ENCODE data around the gene DAB2IP. TPM values are rescaled to one million over a fixed set of nuclear protein-coding genes. Genes with fewer than 3 reads are reported as not detected.

The DAB2IP gene
- total RNA-seq, 2 experiments from 2014 or later = 0.06 TPM; not detected in 1

DNA sequence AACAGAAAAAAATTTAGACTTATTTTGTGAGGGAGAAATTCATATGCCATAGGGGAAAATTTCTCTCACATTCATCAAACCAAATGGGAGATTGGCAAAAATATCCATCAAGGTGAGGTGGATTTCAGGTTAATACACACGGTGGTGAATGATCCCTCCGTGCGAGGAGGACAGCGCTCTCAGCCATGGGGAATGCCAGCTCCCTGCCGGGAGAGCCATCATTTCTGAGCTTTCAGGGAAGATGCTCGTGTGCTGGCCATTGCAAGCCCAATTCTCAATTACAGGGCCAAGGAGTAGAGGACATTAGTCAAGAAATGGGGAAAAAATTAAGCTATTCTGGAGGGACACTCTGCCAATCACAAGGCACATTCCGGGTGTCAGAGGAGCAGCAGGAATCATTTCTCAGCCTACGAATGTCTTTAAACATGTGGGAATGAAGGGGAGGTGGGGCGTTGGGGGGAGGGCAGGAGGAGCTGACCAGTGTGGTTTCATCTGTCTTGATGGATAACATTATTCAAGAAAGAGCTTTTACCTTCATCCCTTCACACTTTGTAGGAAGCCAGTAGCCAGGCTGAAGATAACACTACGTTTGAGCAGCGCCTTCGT, 165.5 kb downstream of the DAB2IP start:
- H3K4me3 Mint-ChIP-seq = no peak overlapping the region
- H3K27me3 ChIP-seq (ENCODE audit: control insufficient read depth in 1 of 2, insufficient read depth in 2 of 2, low read length in 2 of 2) = no peaks in the 10 kb centered on the region
- intact Hi-C loops (cut with DNase I, micrococcal nuclease) = no loop called here
- ATAC-seq (ENCODE audit: poor library complexity) (no peak), DNase-seq (no peak)
- H3K4me1 Mint-ChIP-seq (ENCODE audit: low read depth) = no peaks in the 10 kb centered on the region
- CTCF ChIA-PET = no interaction called here
- H3K27ac Mint-ChIP-seq = no peak overlapping the region
- H3K27me3 Mint-ChIP-seq = no peaks in the 10 kb centered on the region
- no peaks in the 10 kb centered on the region for H3K36me3 ChIP-seq (ENCODE audit: insufficient read depth, low read length)
- no peak for TF ChIP-seq CTCF (IDR thresholded peaks at IDR 0.05)
- no peaks in the 10 kb centered on the region for H3K36me3 Mint-ChIP-seq (ENCODE audit: low read depth)
- POLR2A ChIA-PET = no interaction called here
- no peak overlapping the region for H3K27ac ChIP-seq (ENCODE audit: low read depth in 1 of 2, low read length in 2 of 2)
- no peaks in the 10 kb centered on the region for H3K9me3 ChIP-seq (ENCODE audit: control insufficient read depth in 1 of 2, insufficient read depth in 1 of 2, low read length in 2 of 2)
- no peaks in the 10 kb centered on the region for H3K4me1 ChIP-seq (ENCODE audit: insufficient read depth, low read length)
- H3K9me3 Mint-ChIP-seq = no peaks in the 10 kb centered on the region
- no peak overlapping the region for H3K4me3 ChIP-seq (ENCODE audit: low read length)

- no peaks in the 10 kb centered on the region for H3K36me3 Mint-ChIP-seq (ENCODE audit: low read depth)
- H3K27me3 Mint-ChIP-seq = no peaks in the 10 kb centered on the region
- Histone ChIP-seq H3K4me1 (ENCODE audit: insufficient read depth, low read length) (no peaks in the 10 kb centered on the region), H3K27me3 (ENCODE audit: control insufficient read depth in 1 of 2, insufficient read depth in 2 of 2, low read length in 2 of 2) (no peaks in the 10 kb centered on the region), H3K9me3 (ENCODE audit: control insufficient read depth in 1 of 2, insufficient read depth in 1 of 2, low read length in 2 of 2) (no peaks in the 10 kb centered on the region), H3K4me3 (ENCODE audit: low read length) (no peak overlapping the region), H3K27ac (ENCODE audit: low read depth in 1 of 2, low read length in 2 of 2) (no peak overlapping the region), H3K36me3 (ENCODE audit: insufficient read depth, low read length) (no peaks in the 10 kb centered on the region)
- no peaks in the 10 kb centered on the region for H3K4me1 Mint-ChIP-seq (ENCODE audit: low read depth)
- no peak overlapping the region for H3K4me3 Mint-ChIP-seq
- ChIA-PET CTCF (no interaction called here), POLR2A (no interaction called here)
- H3K9me3 Mint-ChIP-seq = no peaks in the 10 kb centered on the region
- DNase-seq = no peak
- TF ChIP-seq CTCF (IDR thresholded peaks at IDR 0.05) = no peak
- intact Hi-C loops (cut with DNase I, micrococcal nuclease) = no loop called here
- no peak overlapping the region for H3K27ac Mint-ChIP-seq
- ATAC-seq (ENCODE audit: poor library complexity) = no peak
Measured at GRCh38 chr9:121817476-121817875, 166.0 kb downstream of the DAB2IP start.

- ATAC-seq (ENCODE audit: poor library complexity) (no peak), DNase-seq (no peak)
- H3K27me3 ChIP-seq (ENCODE audit: control insufficient read depth in 1 of 2, insufficient read depth in 2 of 2, low read length in 2 of 2) = no peaks in the 10 kb centered on the region
- no peak overlapping the region for H3K27ac Mint-ChIP-seq
- no peaks in the 10 kb centered on the region for H3K27me3 Mint-ChIP-seq
- POLR2A ChIA-PET = no interaction called here
- H3K4me3 ChIP-seq (ENCODE audit: low read length) = no peak overlapping the region
- H3K27ac ChIP-seq (ENCODE audit: low read depth in 1 of 2, low read length in 2 of 2) = no peak overlapping the region
- no peak for TF ChIP-seq CTCF (IDR thresholded peaks at IDR 0.05)
- H3K36me3 ChIP-seq (ENCODE audit: insufficient read depth, low read length) = no peaks in the 10 kb centered on the region
- H3K9me3 ChIP-seq (ENCODE audit: control insufficient read depth in 1 of 2, insufficient read depth in 1 of 2, low read length in 2 of 2) = no peaks in the 10 kb centered on the region
- CTCF ChIA-PET = no interaction called here
- no peak overlapping the region for H3K4me3 Mint-ChIP-seq
- intact Hi-C loops (cut with DNase I, micrococcal nuclease) = no loop called here
- H3K36me3 Mint-ChIP-seq (ENCODE audit: low read depth) = no peaks in the 10 kb centered on the region
- H3K4me1 Mint-ChIP-seq (ENCODE audit: low read depth) = no peaks in the 10 kb centered on the region
- no peaks in the 10 kb centered on the region for H3K4me1 ChIP-seq (ENCODE audit: insufficient read depth, low read length)
- no peaks in the 10 kb centered on the region for H3K9me3 Mint-ChIP-seq
Measured at GRCh38 chr9:121818016-121818661, 166.7 kb downstream of the DAB2IP start.

Data from CD4-positive, alpha-beta T cell (primary cell).